Measurements from ENCODE around the gene NR6A1. TPM values are rescaled to one million over a fixed set of nuclear protein-coding genes. Genes with fewer than 3 reads are reported as not detected.

Gene NR6A1
- total and polyA plus RNA-seq, 2 of the 13 experiments (the other 11 are each of a cell fraction or from before 2014, with no cell fraction given): 28.1 to 31.5 TPM

DNA sequence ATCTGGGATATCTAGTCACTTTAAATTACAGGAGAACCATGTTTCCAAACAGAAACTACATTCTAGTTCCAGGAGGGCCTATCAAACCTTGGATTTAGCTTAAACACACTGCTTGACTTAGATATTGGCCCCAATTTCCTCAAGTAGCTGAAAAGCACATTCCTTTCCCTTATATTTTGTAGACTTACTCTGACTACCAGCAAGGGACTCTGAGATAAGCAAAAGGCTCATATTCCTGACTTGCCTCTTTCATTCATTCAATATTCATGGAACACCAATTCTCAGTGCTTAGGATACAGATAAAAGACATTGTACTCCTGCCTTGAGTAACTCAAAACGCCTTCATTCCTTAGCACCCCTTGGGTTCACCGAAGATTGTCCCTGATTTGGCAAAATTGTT lies 11.8 kb downstream of the NR6A1 start:
- Histone ChIP-seq H2AFZ (ENCODE audit: low read length) (no peak overlapping the region), H3K4me1 (ENCODE audit: insufficient read depth, low read length) (peaks cover 79% of the 10 kb centered on the region), H3K9ac (ENCODE audit: insufficient read depth, low read depth, low read length) (no peak overlapping the region), H3K79me2 (ENCODE audit: insufficient read depth, low read length) (peaks cover 91% of the 10 kb centered on the region), H3K4me3 (replicated peaks in 1 of 3; ENCODE audit: insufficient read depth in 1 of 3, low read depth in 2 of 3, low read length in 3 of 3) (no peak overlapping the region), H4K20me1 (ENCODE audit: insufficient read depth, low read length) (peaks cover 10% of the 10 kb centered on the region; the same call in 1 of the 2 replicates), H3K27me3 (ENCODE audit: control insufficient read depth in 1 of 2, insufficient read depth in 2 of 2, low read length in 2 of 2) (no peaks in the 10 kb centered on the region; a peak in 1 of 5 replicates), H3K9me3 (ENCODE audit: low read length) (no peaks in the 10 kb centered on the region), H3K27ac (ENCODE audit: extremely low read length, insufficient read depth, low read length) (no peak overlapping the region), H3K4me2 (ENCODE audit: low read depth, low read length) (no peak overlapping the region), H3K36me3 (replicated peaks in 1 of 2; ENCODE audit: control insufficient read depth in 1 of 2, insufficient read depth in 2 of 2, low read length in 2 of 2) (no peaks in the 10 kb centered on the region)
- no TSS peak for BruUV-seq (replicated peaks)
- TF ChIP-seq U2AF1 (optimal IDR thresholded peaks at IDR 0.05; ENCODE audit: low read depth, low read length): no peak
- no peak for TF ChIP-seq ARNT2 (CRISPR knock-in tag; IDR thresholded peaks at IDR 0.05; ENCODE audit: low read depth)
- no peak for TF ChIP-seq NONO (IDR thresholded peaks at IDR 0.05)
- no peak for TF ChIP-seq NONO (CRISPR knock-in tag; conservative IDR thresholded peaks at IDR 0.05)
- TF ChIP-seq, protein P1, sequence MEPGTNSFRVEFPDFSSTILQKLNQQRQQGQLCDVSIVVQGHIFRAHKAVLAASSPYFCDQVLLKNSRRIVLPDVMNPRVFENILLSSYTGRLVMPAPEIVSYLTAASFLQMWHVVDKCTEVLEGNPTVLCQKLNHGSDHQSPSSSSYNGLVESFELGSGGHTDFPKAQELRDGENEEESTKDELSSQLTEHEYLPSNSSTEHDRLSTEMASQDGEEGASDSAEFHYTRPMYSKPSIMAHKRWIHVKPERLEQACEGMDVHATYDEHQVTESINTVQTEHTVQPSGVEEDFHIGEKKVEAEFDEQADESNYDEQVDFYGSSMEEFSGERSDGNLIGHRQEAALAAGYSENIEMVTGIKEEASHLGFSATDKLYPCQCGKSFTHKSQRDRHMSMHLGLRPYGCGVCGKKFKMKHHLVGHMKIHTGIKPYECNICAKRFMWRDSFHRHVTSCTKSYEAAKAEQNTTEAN (CRISPR knock-in tag; conservative IDR thresholded peaks at IDR 0.05): no peak
- TF ChIP-seq, protein P2, sequence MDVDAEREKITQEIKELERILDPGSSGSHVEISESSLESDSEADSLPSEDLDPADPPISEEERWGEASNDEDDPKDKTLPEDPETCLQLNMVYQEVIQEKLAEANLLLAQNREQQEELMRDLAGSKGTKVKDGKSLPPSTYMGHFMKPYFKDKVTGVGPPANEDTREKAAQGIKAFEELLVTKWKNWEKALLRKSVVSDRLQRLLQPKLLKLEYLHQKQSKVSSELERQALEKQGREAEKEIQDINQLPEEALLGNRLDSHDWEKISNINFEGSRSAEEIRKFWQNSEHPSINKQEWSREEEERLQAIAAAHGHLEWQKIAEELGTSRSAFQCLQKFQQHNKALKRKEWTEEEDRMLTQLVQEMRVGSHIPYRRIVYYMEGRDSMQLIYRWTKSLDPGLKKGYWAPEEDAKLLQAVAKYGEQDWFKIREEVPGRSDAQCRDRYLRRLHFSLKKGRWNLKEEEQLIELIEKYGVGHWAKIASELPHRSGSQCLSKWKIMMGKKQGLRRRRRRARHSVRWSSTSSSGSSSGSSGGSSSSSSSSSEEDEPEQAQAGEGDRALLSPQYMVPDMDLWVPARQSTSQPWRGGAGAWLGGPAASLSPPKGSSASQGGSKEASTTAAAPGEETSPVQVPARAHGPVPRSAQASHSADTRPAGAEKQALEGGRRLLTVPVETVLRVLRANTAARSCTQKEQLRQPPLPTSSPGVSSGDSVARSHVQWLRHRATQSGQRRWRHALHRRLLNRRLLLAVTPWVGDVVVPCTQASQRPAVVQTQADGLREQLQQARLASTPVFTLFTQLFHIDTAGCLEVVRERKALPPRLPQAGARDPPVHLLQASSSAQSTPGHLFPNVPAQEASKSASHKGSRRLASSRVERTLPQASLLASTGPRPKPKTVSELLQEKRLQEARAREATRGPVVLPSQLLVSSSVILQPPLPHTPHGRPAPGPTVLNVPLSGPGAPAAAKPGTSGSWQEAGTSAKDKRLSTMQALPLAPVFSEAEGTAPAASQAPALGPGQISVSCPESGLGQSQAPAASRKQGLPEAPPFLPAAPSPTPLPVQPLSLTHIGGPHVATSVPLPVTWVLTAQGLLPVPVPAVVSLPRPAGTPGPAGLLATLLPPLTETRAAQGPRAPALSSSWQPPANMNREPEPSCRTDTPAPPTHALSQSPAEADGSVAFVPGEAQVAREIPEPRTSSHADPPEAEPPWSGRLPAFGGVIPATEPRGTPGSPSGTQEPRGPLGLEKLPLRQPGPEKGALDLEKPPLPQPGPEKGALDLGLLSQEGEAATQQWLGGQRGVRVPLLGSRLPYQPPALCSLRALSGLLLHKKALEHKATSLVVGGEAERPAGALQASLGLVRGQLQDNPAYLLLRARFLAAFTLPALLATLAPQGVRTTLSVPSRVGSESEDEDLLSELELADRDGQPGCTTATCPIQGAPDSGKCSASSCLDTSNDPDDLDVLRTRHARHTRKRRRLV (CRISPR knock-in tag; IDR thresholded peaks at IDR 0.05): no peak
- no peak for TF ChIP-seq DNMT1 (CRISPR knock-in tag; IDR thresholded peaks at IDR 0.05)
- TF ChIP-seq THYN1 (CRISPR knock-in tag; IDR thresholded peaks at IDR 0.05; ENCODE audit: borderline replicate concordance, low read depth): no peak
- no peak for TF ChIP-seq WIZ (CRISPR knock-in tag; IDR thresholded peaks at IDR 0.05)
- no peak for TF ChIP-seq ZNF674 (CRISPR knock-in tag; IDR thresholded peaks at IDR 0.05; ENCODE audit: low read depth)
- TF ChIP-seq DPF2 (CRISPR knock-in tag; IDR thresholded peaks at IDR 0.05; ENCODE audit: borderline replicate concordance, low read depth): no peak
- no peak for TF ChIP-seq ZNF605 (CRISPR knock-in tag; IDR thresholded peaks at IDR 0.05)
- no peak for TF ChIP-seq TRIM24 (CRISPR knock-in tag; IDR thresholded peaks at IDR 0.05)
- TF ChIP-seq NCOA2 (CRISPR knock-in tag; IDR thresholded peaks at IDR 0.05): no peak
- in situ Hi-C loops (cut with HindIII; ENCODE audit: extremely low pct_ligation_motif_present, low pct_unique_long_range_greater_than_20kb) (loop anchor here (5.0 kb wide), 1 partner anchor 37 kb away; no protein-coding TSS in a partner anchor), intact Hi-C loops (cut with micrococcal nuclease; ENCODE audit: unreplicated experiment) (loop anchor here (5.0 kb wide), 1 partner anchor 207 kb away; no protein-coding TSS in a partner anchor)
- ChIA-PET POLR2A (no interaction called here), CTCF (ENCODE audit: low intra/inter-chr PET ratio, low total read pairs) (no interaction called here)
- DNase-seq (ENCODE audit: low spot score) (no peak), FAIRE-seq (no peak), ATAC-seq (no peak)
- WGBS (ENCODE audit: low lambda C conversion rate): 97% methylated on average over 2 of the region's 2 CpGs
